SK-N-MC (cell line): ENCODE results near the gene DIP2C.

Source experiments
- EZH2 ChIP-seq: fragments of 200-600 bp; sonication (generic); IDR thresholded peaks from one replicate; pipeline ENCODE4 v1.6.1; 2017; ENCODE audit warnings: antibody characterized with exemption
- POLR2AphosphoS5 ChIP-seq: IDR thresholded peaks from 2 replicates; pipeline ENCODE4 v1.6.1; 2012; ENCODE audit warnings: mild to moderate bottlenecking, low read depth, low read length, borderline replicate concordance

GRCh38 chr10:470339-471003 is 219.0 kb downstream of the DIP2C start:
- TF ChIP-seq EZH2 (no peak), POLR2AphosphoS5 (no peak)
